K562 (cell line): Measurements from ENCODE around the gene RPTOR. TPM values are rescaled to one million over a fixed set of nuclear protein-coding genes. Genes with fewer than 3 reads are reported as not detected.

Experiments used
- ATAC-seq: fragments of 200-7000 bp; cut with Tn5 transposase; 3 replicates; pipeline ENCODE4 v1.9.1; 2020; ENCODE audit warnings: moderate library complexity
- BruUV-seq: library from RNA; stranded (reverse); fragments of 400-500 nt; replicated peaks from 2 replicates; lab custom pipeline; 2021; lab: Mats Ljungman, UMichigan
- CTCF ChIA-PET: fragments of 300-600 bp; formaldehyde crosslinking; extraction: SDS; loops from one replicate; lab custom pipeline; 2021; ENCODE audit warnings: low intra/inter-chr PET ratio; lab: Yijun Ruan, JAX
- POLR2A ChIA-PET: fragments of 300-600, 350-650 bp; sonication (Branson Sonifier 250); formaldehyde crosslinking; extraction: SDS; loops from one replicate; lab custom pipeline; 2021; ENCODE audit warnings: antibody characterized with exemption, inconsistent platforms; lab: Yijun Ruan, JAX
- DNase-seq, 4 experiments: peaks; one replicate each; pipeline versions ENCODE4 v3.0.0 to v3.0.0-alpha.2; 2011 to 2018; ENCODE audit warnings: low spot score in 3 of 4, mixed read lengths in 3 of 4; ENCODE audit errors: extremely low read depth in 1 of 4
- FAIRE-seq: peaks from 2 replicates; lab custom pipeline; 2011; peaks lifted over from hg19 to GRCh38; lab: Jason Lieb, UNC
- H2AFZ ChIP-seq: 2 replicates; pipeline ENCODE4 v1.6.0; 2011; ENCODE audit warnings: low read depth, low read length, control low read depth, inconsistent platforms
- H3K27ac ChIP-seq: fragments of 200-600 bp; 3 replicates; pipeline ENCODE4 v1.8.0; 2011; ENCODE audit warnings: low read depth, mild to moderate bottlenecking, control low read depth, inconsistent platforms, low read length, moderate library complexity, mixed read lengths; ENCODE audit errors: extremely low read depth
- H3K27me3 ChIP-seq, 2 experiments: fragments of 300-600 bp in 1 of 2; 2 replicates in 1 of 2; 3 replicates in 1 of 2; pipeline versions ENCODE4 v1.6.0 to v1.8.0; 2011; ENCODE audit warnings: inconsistent platforms in 2 of 2, low read length in 2 of 2, mild to moderate bottlenecking in 1 of 2, mixed read lengths in 1 of 2, moderate library complexity in 1 of 2; ENCODE audit not compliant: control insufficient read depth in 2 of 2, insufficient read depth in 2 of 2
- H3K36me3 ChIP-seq: fragments of 300-600 bp; 3 replicates; pipeline ENCODE4 v1.8.0; 2011; ENCODE audit warnings: mild to moderate bottlenecking, low read length, inconsistent platforms; ENCODE audit not compliant: control insufficient read depth, insufficient read depth
- H3K4me1 ChIP-seq, 2 experiments: fragments of 200-600 bp in 1 of 2; replicated peaks in 1 of 2; 2 replicates in 1 of 2; 3 replicates in 1 of 2; pipeline versions ENCODE4 v1.5.1 to v1.8.0; 2011; ENCODE audit warnings: inconsistent platforms in 2 of 2, low read length in 2 of 2, mild to moderate bottlenecking in 1 of 2, mixed read lengths in 1 of 2, moderate library complexity in 1 of 2; ENCODE audit not compliant: control insufficient read depth in 2 of 2, insufficient read depth in 2 of 2
- H3K4me2 ChIP-seq: 2 replicates; pipeline ENCODE4 v1.6.1; 2011; ENCODE audit warnings: low read length, control low read depth, inconsistent platforms, mixed read lengths; ENCODE audit not compliant: insufficient read depth
- H3K4me3 ChIP-seq: fragments of 200-600 bp; sonication (generic), shearing (Covaris generic); 2 replicates; pipeline ENCODE4 v1.5.1; 2016; ENCODE audit warnings: control low read depth, inconsistent platforms
- H3K79me2 ChIP-seq: fragments of 200-600 bp; 3 replicates; pipeline ENCODE4 v1.8.0; 2011; ENCODE audit warnings: low read length, inconsistent platforms; ENCODE audit not compliant: control insufficient read depth, insufficient read depth
- H3K9ac ChIP-seq, 2 experiments: 2 replicates each; pipeline versions ENCODE4 v1.6.0 to v1.6.1; 2011; ENCODE audit warnings: low read depth in 2 of 2, low read length in 2 of 2, control low read depth in 1 of 2, inconsistent platforms in 1 of 2, mild to moderate bottlenecking in 1 of 2, mixed read lengths in 1 of 2; ENCODE audit not compliant: insufficient read depth in 1 of 2
- H3K9me1 ChIP-seq: one replicate; pipeline ENCODE4 v1.6.0; 2011; ENCODE audit warnings: inconsistent platforms, mild to moderate bottlenecking, low read length, moderate library complexity; ENCODE audit not compliant: control insufficient read depth, insufficient read depth
- H3K9me3 ChIP-seq: replicated peaks from 2 replicates; pipeline ENCODE4 v1.5.1; 2011; ENCODE audit warnings: low read depth, low read length, inconsistent platforms; ENCODE audit not compliant: control insufficient read depth, insufficient read depth
- H4K20me1 ChIP-seq: replicated peaks from 2 replicates; pipeline ENCODE4 v1.6.1; 2011; ENCODE audit warnings: low read length, inconsistent platforms, mixed read lengths; ENCODE audit not compliant: control insufficient read depth, insufficient read depth
- DEAF1 ChIP-seq: fragments of 450-650 bp; formaldehyde crosslinking; IDR thresholded peaks from 2 replicates; pipeline ENCODE4 v1.4.0; 2020; ENCODE audit warnings: mild to moderate bottlenecking, moderate library complexity
- PCBP1 ChIP-seq: fragments of 200-400 bp; formaldehyde crosslinking; IDR thresholded peaks from 2 replicates; pipeline ENCODE4 v1.6.1; 2018; ENCODE audit warnings: mild to moderate bottlenecking, low read depth, low read length; ENCODE audit not compliant: poor library complexity, severe bottlenecking
- SPI1 ChIP-seq: IDR thresholded peaks from 2 replicates; pipeline ENCODE4 v1.6.1; 2011; ENCODE audit warnings: low read depth, low read length, control low read depth, borderline replicate concordance
- ZNF253 ChIP-seq: fragments of 250-450 bp; sonication (Bioruptor Pico); conservative IDR thresholded peaks from 2 replicates; pipeline ENCODE4 v1.6.1; 2021; ENCODE audit warnings: mild to moderate bottlenecking
- ZNF655 ChIP-seq: fragments of 250-450 bp; sonication (Bioruptor Pico); IDR thresholded peaks from 2 replicates; pipeline ENCODE4 v1.5.0; 2021
- WGBS: fragments of 100-300 bp; shearing (Covaris generic); methylation state at CpG from one replicate; pipeline ENCODE4 v1.1.6; 2016; ENCODE audit warnings: low coverage, mixed read lengths; ENCODE audit not compliant: insufficient coverage; ENCODE audit errors: missing lambda C conversion rate; 5-methylcytosine and 5-hydroxymethylcytosine counted together
- in situ Hi-C: fragments of 300-500 bp; cut with MboI; formaldehyde crosslinking; loops from 4 replicates; pipeline ENCODE4 v1.15.0; 2018; ENCODE audit warnings: inconsistent platforms, mixed read lengths
- intact Hi-C: fragments of 100-400 bp; cut with micrococcal nuclease; formaldehyde crosslinking; loops from 2 replicates; pipeline ENCODE4 v1.14.2; 2022
- polyA plus RNA-seq, 8 experiments: library from polyadenylated mRNA; depleted of rRNA in 4 of 8; stranded (reverse) in 5 of 8; unstranded in 3 of 8; fragments of >200 nt; fragmentation: Nextera tagmentation in 2 of 8; fragmentation: Illumina TruSeq in 1 of 8; extraction: Ambion mirVana in 2 of 8; extraction: Trizol in 1 of 8; gene quantifications; 2 replicates each; pipeline versions ENCODE4 v1.2.1 to v1.2.3, GENCODE V29; 2011 to 2014; ENCODE audit warnings: inconsistent platforms in 1 of 8, missing spikeins in 1 of 8
- total RNA-seq, 7 experiments: library from RNA; depleted of rRNA in 6 of 7; stranded (reverse); fragments of >200 nt in 6 of 7; fragmentation: Illumina TruSeq in 2 of 7; extraction: Trizol in 2 of 7; gene quantifications; 2 replicates each; pipeline versions ENCODE4 v1.2.1 to v1.2.3, GENCODE V29; 2011 to 2021; ENCODE audit warnings: low replicate concordance in 1 of 7

RPTOR gene
- total and polyA plus RNA-seq, 9 of the 15 experiments (the other 6 are each of a cell fraction or from before 2014, with no cell fraction given) = 0.24 to 54.1 (median 10.2) TPM

GRCh38 chr17:81009136-81009535 is 464.5 kb downstream of the RPTOR start (continued):
- no peak for TF ChIP-seq ZNF655 (CRISPR knock-in tag)
- TF ChIP-seq DEAF1 = no peak

- Histone ChIP-seq H3K9ac (no peak overlapping the region), H3K79me2 (no peaks in the 10 kb centered on the region), H3K27me3 (no peaks in the 10 kb centered on the region), H4K20me1 (no peaks in the 10 kb centered on the region), H3K9me1 (no peaks in the 10 kb centered on the region), H3K36me3 (no peaks in the 10 kb centered on the region), H3K27ac (no peak overlapping the region)
- in situ Hi-C loops (no loop called here), intact Hi-C loops (loop anchor here (10.0 kb wide), 1 partner anchor 224 kb away; the partner anchor contains the start of genes NDUFAF8 and TEPSIN)
- DNase-seq = no peak
- no TSS peak for BruUV-seq
- no peak for ATAC-seq
- CTCF ChIA-PET = no interaction called here
- TF ChIP-seq SPI1 (peak; percentile 62; the same call in 1 of the 2 replicates), PCBP1 (no peak), ZNF253 (CRISPR knock-in tag) (no peak)
- TF ChIP-seq, all 486 proteins: peak for 1
- Histone ChIP-seq H3K4me3 (no peak overlapping the region), H2AFZ (no peak overlapping the region), H3K9me3 (no peaks in the 10 kb centered on the region; the same call in 1 of the 2 replicates), H3K4me1 (peaks cover 4 to 12% of the 10 kb centered on the region in 2 experiments; a peak in 4 of 5 replicates), H3K4me2 (no peak overlapping the region)
- peak; percentile 46 for FAIRE-seq
- WGBS = 52% methylated on average over 2 of the region's 2 CpGs
- POLR2A ChIA-PET = interaction anchor here (0.6 kb wide), 1 partner anchor 19 kb away, joined by 4 read pairs; the partner anchor contains the start of gene CHMP6
Measured at GRCh38 chr17:81010935-81011334, 466.3 kb downstream of the RPTOR start.
